Prostate gland (tissue), 2 donors: Measurements from ENCODE around the gene AVPI1. TPM values are rescaled to one million over a fixed set of nuclear protein-coding genes. Genes with fewer than 3 reads are reported as not detected.

Experiments used
- DNase-seq: peaks from one replicate; pipeline ENCODE4 v3.0.0-alpha.2; 2019; ENCODE audit warnings: low spot score
- H3K27ac ChIP-seq, 2 donors: fragments of 200-600 bp; sonication (generic); 2 replicates each; pipeline ENCODE4 v1.5.1; 2017 to 2019
- H3K27me3 ChIP-seq: fragments of 200-600 bp; sonication (generic); replicated peaks from 2 replicates; pipeline ENCODE4 v1.5.1; 2019; ENCODE audit not compliant: insufficient read depth
- H3K36me3 ChIP-seq, 2 donors: fragments of 200-600 bp; sonication (generic); 1 replicate in 1 of 2; 2 replicates in 1 of 2; pipeline versions ENCODE4 v1.5.1 to v1.8.1; 2017 to 2019
- H3K4me1 ChIP-seq: fragments of 200-600 bp; sonication (generic); replicated peaks from 2 replicates; pipeline ENCODE4 v1.5.1; 2019
- H3K4me3 ChIP-seq, 2 donors: fragments of 200-600 bp; sonication (generic); 2 replicates each; pipeline ENCODE4 v1.5.1; 2017 to 2019
- H3K9me3 ChIP-seq: fragments of 200-600 bp; sonication (generic); 2 replicates; pipeline ENCODE4 v1.5.1; 2017
- POLR2A ChIP-seq: fragments of 450-650 bp; IDR thresholded peaks from one replicate; pipeline ENCODE4 v1.6.1; 2016; ENCODE audit warnings: antibody characterized with exemption, mild to moderate bottlenecking
- POLR2AphosphoS5 ChIP-seq: sonication (generic); formaldehyde crosslinking; IDR thresholded peaks from one replicate; pipeline ENCODE4 v1.6.1; 2017; ENCODE audit warnings: antibody characterized with exemption
- WGBS: methylation state at CpG from one replicate; pipeline ENCODE4 v1.1.5; 2018; 5-methylcytosine and 5-hydroxymethylcytosine counted together
- intact Hi-C: fragments of 100-400 bp; cut with DNase I; formaldehyde crosslinking; loops from one replicate; pipeline ENCODE4 v1.14.2; 2022
- total RNA-seq, 2 donors: library from RNA; depleted of rRNA; stranded (reverse); fragments of >200 nt; gene quantifications; one replicate each; pipeline ENCODE4 v1.1.0, GENCODE V29; 2016
- TF ChIP-seq, protein P1 (sequence below), 4 experiments: fragments of 200-600 bp in 2 of 4; fragments of 450-650 bp in 2 of 4; sonication (generic) in 2 of 4; IDR thresholded peaks; 1 replicate in 3 of 4; 2 replicates in 1 of 4; pipeline ENCODE4 v1.5.1; 2016 to 2019; ENCODE audit warnings: antibody characterized with exemption in 4 of 4, mild to moderate bottlenecking in 2 of 4, moderate library complexity in 2 of 4

Gene AVPI1
- total RNA-seq, 2 donors from 2014 or later: 17.0 to 28.6 TPM

GRCh38 chr10:97713826-97714400 lies 26.9 kb upstream of the AVPI1 start:
- peak overlapping the region; percentile 44 to 53 for H3K4me3 ChIP-seq
- under 1% methylated on average over 69 of the region's 69 CpGs for WGBS
- TF ChIP-seq, protein P1, sequence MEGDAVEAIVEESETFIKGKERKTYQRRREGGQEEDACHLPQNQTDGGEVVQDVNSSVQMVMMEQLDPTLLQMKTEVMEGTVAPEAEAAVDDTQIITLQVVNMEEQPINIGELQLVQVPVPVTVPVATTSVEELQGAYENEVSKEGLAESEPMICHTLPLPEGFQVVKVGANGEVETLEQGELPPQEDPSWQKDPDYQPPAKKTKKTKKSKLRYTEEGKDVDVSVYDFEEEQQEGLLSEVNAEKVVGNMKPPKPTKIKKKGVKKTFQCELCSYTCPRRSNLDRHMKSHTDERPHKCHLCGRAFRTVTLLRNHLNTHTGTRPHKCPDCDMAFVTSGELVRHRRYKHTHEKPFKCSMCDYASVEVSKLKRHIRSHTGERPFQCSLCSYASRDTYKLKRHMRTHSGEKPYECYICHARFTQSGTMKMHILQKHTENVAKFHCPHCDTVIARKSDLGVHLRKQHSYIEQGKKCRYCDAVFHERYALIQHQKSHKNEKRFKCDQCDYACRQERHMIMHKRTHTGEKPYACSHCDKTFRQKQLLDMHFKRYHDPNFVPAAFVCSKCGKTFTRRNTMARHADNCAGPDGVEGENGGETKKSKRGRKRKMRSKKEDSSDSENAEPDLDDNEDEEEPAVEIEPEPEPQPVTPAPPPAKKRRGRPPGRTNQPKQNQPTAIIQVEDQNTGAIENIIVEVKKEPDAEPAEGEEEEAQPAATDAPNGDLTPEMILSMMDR (IDR thresholded peaks at IDR 0.05): peak in 1 of 4 experiments; percentile 29
- TF ChIP-seq POLR2A: peak; percentile 54
- peak; percentile 22 for TF ChIP-seq POLR2AphosphoS5
- peak; percentile 63 for DNase-seq
- peaks cover 2% of the 10 kb centered on the region for H3K4me1 ChIP-seq
- peak overlapping the region; percentile 88 to 92 for H3K27ac ChIP-seq
- no peaks in the 10 kb centered on the region for H3K9me3 ChIP-seq
- no peaks in the 10 kb centered on the region for H3K27me3 ChIP-seq
- intact Hi-C loops: no loop called here
- no peaks in the 10 kb centered on the region for H3K36me3 ChIP-seq

DNA sequence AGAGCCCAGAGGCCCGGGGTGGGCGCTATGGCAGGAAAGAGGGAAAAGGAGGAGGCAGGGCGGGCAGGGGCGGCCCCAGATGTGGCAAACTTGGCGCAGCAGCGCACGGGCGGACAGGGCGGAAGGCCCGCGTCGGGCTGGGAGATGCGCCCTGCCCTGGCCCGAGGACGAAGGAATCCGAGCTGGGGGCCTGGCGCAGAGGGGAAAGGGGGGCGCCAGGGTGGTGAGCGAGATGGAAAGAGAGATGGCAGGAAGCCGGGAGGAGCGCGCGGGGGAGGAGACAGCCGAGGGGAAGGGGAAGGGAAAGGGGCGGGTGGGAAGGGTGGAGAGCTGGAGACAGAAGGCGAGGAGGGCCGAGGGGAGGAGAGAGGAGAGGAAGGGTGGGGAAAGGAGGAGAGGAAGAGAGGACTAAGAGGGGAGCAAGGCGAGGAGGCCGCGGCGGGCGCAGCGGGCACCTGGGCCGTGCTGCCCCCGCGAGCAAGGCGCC lies 26.3 kb upstream of the AVPI1 start, which contains the start of gene MARVELD1:
Gene MARVELD1 (plus strand): TSS at position 392 of the 487 bp plus-strand sequence. CDS start 147 bp downstream, outside the sequence.
- DNase-seq: peak; percentile 58
- intact Hi-C loops: no loop called here
- TF ChIP-seq POLR2A (no peak), POLR2AphosphoS5 (peak; percentile 46)
- TF ChIP-seq, protein P1 (IDR thresholded peaks at IDR 0.05): no peak

DNA sequence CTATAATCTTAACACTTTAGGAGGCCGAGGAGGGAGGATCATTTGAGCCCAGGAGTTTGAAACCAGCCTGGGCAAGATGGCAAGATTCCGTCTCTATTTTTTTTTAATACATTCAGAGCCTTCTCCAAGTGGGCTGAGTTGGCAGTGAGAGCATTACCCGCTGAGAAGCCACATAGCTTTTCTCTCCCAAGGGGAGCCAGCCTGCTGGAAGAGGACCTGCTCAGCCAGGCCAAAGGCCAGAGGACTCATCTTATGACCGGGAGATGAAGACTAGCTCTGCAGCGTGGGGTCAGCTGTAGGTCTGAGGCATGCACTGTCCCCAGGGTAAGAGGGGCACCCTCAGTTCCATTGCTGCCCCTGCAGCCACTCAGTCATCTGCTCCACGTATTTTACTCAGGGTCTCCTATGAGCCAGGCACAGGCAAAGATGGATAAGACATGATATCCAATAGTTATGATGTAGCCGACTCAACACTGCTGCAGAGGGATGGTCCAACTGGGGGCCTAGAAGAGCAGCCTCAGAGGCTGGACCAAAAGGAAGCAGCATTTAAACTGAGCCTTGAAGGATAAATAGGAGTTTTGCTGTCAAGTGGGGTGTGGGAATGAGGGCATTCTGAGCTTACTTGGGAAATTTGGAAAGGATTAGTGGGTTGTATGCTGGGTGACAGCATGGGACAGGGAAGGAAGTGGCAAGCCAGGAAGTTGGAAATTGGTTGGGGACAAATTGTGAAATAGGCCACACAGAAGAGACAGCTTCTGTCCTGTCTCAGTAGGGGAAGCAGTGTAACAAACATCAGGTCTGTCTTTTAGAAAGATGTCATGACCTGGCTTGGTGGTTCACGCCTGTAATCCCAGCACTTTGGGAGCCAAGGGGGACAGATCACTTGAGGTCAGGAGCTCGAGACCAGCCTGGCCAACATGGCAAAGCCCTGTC lies 24.9 kb upstream of the AVPI1 start:
- Histone ChIP-seq H3K4me3 (no peak overlapping the region), H3K27ac (peak overlapping the region; percentile 89 to 92), H3K36me3 (no peaks in the 10 kb centered on the region), H3K27me3 (no peaks in the 10 kb centered on the region), H3K9me3 (no peaks in the 10 kb centered on the region), H3K4me1 (no peaks in the 10 kb centered on the region)
- TF ChIP-seq, protein P1 (IDR thresholded peaks at IDR 0.05): no peak
- TF ChIP-seq POLR2AphosphoS5: no peak
- no peak for TF ChIP-seq POLR2A
- intact Hi-C loops: no loop called here
- 81% methylated on average over 9 of the region's 9 CpGs for WGBS
- no peak for DNase-seq

More for the DNA sequence above, 26.3 kb upstream of the AVPI1 start, which contains the start of gene MARVELD1:
- Histone ChIP-seq H3K4me3 (peak within 1 kb of the TSS; percentile 44 to 53), H3K9me3 (no peaks in the 10 kb centered on the region), H3K36me3 (no peaks in the 10 kb centered on the region), H3K27ac (peak within 1 kb of the TSS; percentile 89 to 92), H3K4me1 (no peaks in the 10 kb centered on the region), H3K27me3 (no peaks in the 10 kb centered on the region)
- WGBS: 2% methylated on average over 37 of the region's 37 CpGs

DNA sequence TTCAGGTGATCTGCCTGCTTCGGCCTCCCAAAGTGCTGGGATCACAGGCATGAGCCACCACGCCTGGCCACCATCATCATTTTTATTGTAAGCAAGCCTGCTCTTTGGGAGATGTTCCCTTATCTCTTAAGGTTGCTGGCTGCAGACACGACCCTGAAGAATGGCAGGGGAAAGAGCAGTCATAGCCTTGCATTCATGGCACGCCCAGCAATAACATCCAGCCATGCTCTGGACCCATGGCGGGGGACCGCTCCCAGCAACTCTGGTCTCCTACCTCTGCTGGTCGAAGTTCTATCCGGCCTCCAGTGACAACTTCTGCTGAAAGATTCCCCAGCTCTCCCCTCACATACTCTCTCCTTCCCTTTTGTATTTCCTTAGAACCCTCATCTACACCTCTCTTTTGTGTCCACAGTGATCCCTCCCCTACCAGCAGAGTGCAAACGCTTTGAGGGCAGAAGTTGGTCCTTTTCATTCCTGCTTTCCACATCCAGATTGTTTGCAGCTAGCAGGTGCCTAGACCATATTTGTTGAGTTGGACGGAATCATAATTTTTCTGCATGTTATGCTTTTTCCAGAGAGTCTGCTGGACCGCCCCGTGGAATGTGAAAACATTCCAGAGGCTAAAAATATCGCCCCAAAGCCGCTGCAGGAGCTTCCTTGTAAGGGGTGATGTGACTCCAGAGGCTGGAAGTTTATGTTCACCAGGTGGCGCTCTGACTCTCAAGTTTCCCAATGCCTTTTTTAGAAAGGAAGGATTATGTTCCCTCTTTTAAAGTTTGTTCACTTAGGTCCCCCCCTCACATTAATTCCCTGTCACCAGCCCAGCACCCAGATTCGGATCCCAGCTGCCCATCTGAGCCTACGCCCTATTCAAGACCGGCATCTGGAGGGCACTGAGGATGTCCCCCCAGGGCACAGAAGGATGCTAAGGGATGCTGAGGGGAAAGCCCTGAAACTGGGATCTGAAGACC lies 22.2 kb upstream of the AVPI1 start:
- Histone ChIP-seq H3K27me3 (no peaks in the 10 kb centered on the region), H3K27ac (peak overlapping the region; percentile 10 to 68), H3K9me3 (no peaks in the 10 kb centered on the region), H3K4me3 (no peak overlapping the region), H3K4me1 (no peaks in the 10 kb centered on the region), H3K36me3 (no peaks in the 10 kb centered on the region)
- DNase-seq: peak; percentile 69
- 34% methylated on average over 18 of the region's 18 CpGs for WGBS
- intact Hi-C loops: no loop called here
- TF ChIP-seq POLR2A: no peak
- TF ChIP-seq, protein P1 (IDR thresholded peaks at IDR 0.05): peak; percentile 30 to 77 (median 67)
- peak; percentile 75 for TF ChIP-seq POLR2AphosphoS5
